Left ventricle myocardium inferior (tissue), 1 donor: ENCODE data around the gene GNPTAB. TPM values are rescaled to one million over a fixed set of nuclear protein-coding genes. Genes with fewer than 3 reads are reported as not detected.

Experiments used
- DNase-seq: peaks from one replicate; pipeline ENCODE4 v3.0.0-alpha.2; 2020
- H3K27ac ChIP-seq: fragments of 200-600 bp; replicated peaks from 2 replicates; pipeline ENCODE4 v1.8.0; 2021
- H3K27me3 ChIP-seq: fragments of 200-600 bp; 2 replicates; pipeline ENCODE4 v1.8.0; 2021; ENCODE audit warnings: low read depth
- H3K36me3 ChIP-seq: fragments of 200-600 bp; 2 replicates; pipeline ENCODE4 v1.8.0; 2021
- H3K4me1 ChIP-seq: fragments of 200-600 bp; 2 replicates; pipeline ENCODE4 v1.8.0; 2021
- H3K4me3 ChIP-seq: fragments of 200-600 bp; 2 replicates; pipeline ENCODE4 v1.8.0; 2021; ENCODE audit warnings: mild to moderate bottlenecking, moderate library complexity
- H3K9me3 ChIP-seq: fragments of 200-600 bp; replicated peaks from 2 replicates; pipeline ENCODE4 v1.8.0; 2021
- CTCF ChIP-seq: fragments of 200-600 bp; IDR thresholded peaks from 2 replicates; pipeline ENCODE4 v1.8.0; 2021; ENCODE audit warnings: antibody characterized with exemption, mild to moderate bottlenecking, borderline replicate concordance
- intact Hi-C: fragments of 100-400 bp; cut with micrococcal nuclease; formaldehyde crosslinking; loops from one replicate; pipeline ENCODE4 v1.11.0; 2022
- total RNA-seq: library from RNA; stranded (reverse); fragmentation: NEBNext Ultra II Directional; extraction: Animal tissue kit (Norgen Biotek cat#: 25700); gene quantifications from one replicate; pipeline ENCODE4 v1.2.1, GENCODE V29; 2021
- donor health status: DM: no; HTN: yes; CAD: no; lungs with severe emphysema.

GNPTAB gene
- total RNA-seq, 1 donor from 2014 or later, result 55.2 TPM

- intact Hi-C loops, result no loop called here
- Histone ChIP-seq H3K27me3 (no peaks in the 10 kb centered on the region), H3K36me3 (peaks cover 40% of the 10 kb centered on the region), H3K4me3 (no peak overlapping the region), H3K4me1 (no peaks in the 10 kb centered on the region), H3K27ac (no peak overlapping the region), H3K9me3 (no peaks in the 10 kb centered on the region)
- no peak for DNase-seq
- TF ChIP-seq CTCF, result no peak
Observed at GRCh38 chr12:101767537-101767936, 63.2 kb downstream of the GNPTAB start.

GRCh38 chr12:101764051-101764792 lies 66.5 kb downstream of the GNPTAB start:
- no peak for TF ChIP-seq CTCF
- Histone ChIP-seq H3K4me1 (no peaks in the 10 kb centered on the region), H3K4me3 (no peak overlapping the region), H3K9me3 (no peaks in the 10 kb centered on the region), H3K27ac (peak overlapping the region; percentile 2), H3K36me3 (peaks cover 39% of the 10 kb centered on the region), H3K27me3 (no peaks in the 10 kb centered on the region)
- intact Hi-C loops, result no loop called here
- DNase-seq, result no peak

- Histone ChIP-seq H3K4me1 (no peaks in the 10 kb centered on the region), H3K9me3 (no peaks in the 10 kb centered on the region), H3K36me3 (peaks cover 41% of the 10 kb centered on the region), H3K27ac (peak overlapping the region; percentile 2), H3K4me3 (no peak overlapping the region), H3K27me3 (no peaks in the 10 kb centered on the region)
- no peak for TF ChIP-seq CTCF
- intact Hi-C loops, result no loop called here
- no peak for DNase-seq
Observed at GRCh38 chr12:101763246-101763931, 67.4 kb downstream of the GNPTAB start.

- DNase-seq, result no peak
- Histone ChIP-seq H3K27ac (no peak overlapping the region), H3K4me1 (peaks cover 5% of the 10 kb centered on the region), H3K27me3 (no peaks in the 10 kb centered on the region), H3K9me3 (no peaks in the 10 kb centered on the region), H3K4me3 (no peak overlapping the region), H3K36me3 (peaks cover 39% of the 10 kb centered on the region)
- intact Hi-C loops, result no loop called here
- TF ChIP-seq CTCF, result no peak
Observed at GRCh38 chr12:101761781-101762180, 69.0 kb downstream of the GNPTAB start.

- H3K9me3 ChIP-seq, result no peaks in the 10 kb centered on the region
- DNase-seq, result no peak
- no peak for TF ChIP-seq CTCF
- H3K4me3 ChIP-seq, result no peak overlapping the region
- intact Hi-C loops, result no loop called here
- no peak overlapping the region for H3K27ac ChIP-seq
- H3K36me3 ChIP-seq, result peaks cover 39% of the 10 kb centered on the region
- no peaks in the 10 kb centered on the region for H3K27me3 ChIP-seq
- peaks cover 5% of the 10 kb centered on the region for H3K4me1 ChIP-seq
Observed at GRCh38 chr12:101761350-101761749, 69.4 kb downstream of the GNPTAB start.
